NT2/D1 (cell line): ENCODE measurements around the gene CADM2.

Experiments
- SUZ12 ChIP-seq: IDR thresholded peaks from 2 replicates; pipeline ENCODE4 v1.6.1; 2011; ENCODE audit not compliant: insufficient read length, insufficient read depth; ENCODE audit errors: extremely low read depth
- YY1 ChIP-seq: IDR thresholded peaks from 2 replicates; pipeline ENCODE4 v1.6.1; 2011; ENCODE audit not compliant: insufficient read length, insufficient read depth
- ZNF274 ChIP-seq: IDR thresholded peaks from 2 replicates; pipeline ENCODE4 v1.6.1; 2011; ENCODE audit warnings: mild to moderate bottlenecking, low read depth, low read length

DNA sequence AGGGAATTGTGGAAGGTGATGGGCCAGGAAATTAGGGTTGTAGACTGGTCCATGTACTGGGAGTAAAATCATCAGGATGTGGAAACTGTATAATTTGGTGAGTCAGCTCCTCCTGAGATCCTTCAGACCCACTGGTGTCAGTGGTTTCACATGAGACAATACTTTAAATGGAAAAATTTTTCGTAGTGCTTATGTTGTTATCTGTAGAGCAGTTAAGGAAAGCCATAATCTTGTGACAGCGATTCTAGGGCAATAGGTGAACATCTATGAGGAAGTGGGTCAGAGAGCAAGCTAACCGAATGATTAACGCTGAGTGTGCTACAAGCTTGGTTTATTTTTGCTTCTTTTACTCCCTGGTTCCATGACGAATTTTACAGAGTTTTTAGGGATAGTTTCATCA lies 200.6 kb downstream of the CADM2 start:
- TF ChIP-seq YY1 (no peak), ZNF274 (no peak), SUZ12 (no peak)
